Activated CD4-positive, alpha-beta memory T cell treated with anti-CD3 and anti-CD28 coated beads for 36 hours (primary cell): ENCODE measurements around the gene SRMS. TPM values are rescaled to one million over a fixed set of nuclear protein-coding genes. Genes with fewer than 3 reads are reported as not detected.
"Not testable (repeated sequence)": the region's sequence is repeated elsewhere in the genome, so short reads cannot be mapped to it uniquely, and the experiment has no call there.

Experiments
- CTCF ChIA-PET: fragments of 350-600 bp; sonication (Branson Sonifier 250); formaldehyde crosslinking; loops from one replicate; lab custom pipeline; 2021; ENCODE audit warnings: antibody characterized with exemption, inconsistent platforms; lab: Charles Lee
- POLR2A ChIA-PET: fragments of 350-600 bp; sonication (Branson Sonifier 250); formaldehyde crosslinking; loops from one replicate; lab custom pipeline; 2021; ENCODE audit warnings: antibody characterized with exemption; lab: Charles Lee
- DNase-seq: peaks from one replicate; pipeline ENCODE4 v3.0.0-alpha.2; 2020
- H3K27ac Mint-ChIP-seq: one replicate; pipeline ENCODE4 v1.8.0; 2021; ENCODE audit warnings: mixed read lengths
- H3K27me3 Mint-ChIP-seq: one replicate; pipeline ENCODE4 v1.8.0; 2021; ENCODE audit warnings: mixed read lengths
- H3K36me3 Mint-ChIP-seq: one replicate; pipeline ENCODE4 v1.8.0; 2021; ENCODE audit warnings: mixed read lengths
- H3K4me1 Mint-ChIP-seq: one replicate; pipeline ENCODE4 v1.8.0; 2021; ENCODE audit warnings: low read depth, mixed read lengths
- H3K4me3 Mint-ChIP-seq: one replicate; pipeline ENCODE4 v1.8.0; 2021; ENCODE audit warnings: mild to moderate bottlenecking, mixed read lengths
- H3K9me3 Mint-ChIP-seq: one replicate; pipeline ENCODE4 v1.8.0; 2021; ENCODE audit warnings: mixed read lengths
- intact Hi-C: fragments of 100-400 bp; cut with micrococcal nuclease; formaldehyde crosslinking; loops from one replicate; pipeline ENCODE4 v1.15.1; 2023
- total RNA-seq, 2 experiments: library from RNA; stranded (reverse); gene quantifications; one replicate each; pipeline ENCODE4 v1.2.3, GENCODE V29; 2021

Gene SRMS
- total RNA-seq, 2 experiments from 2014 or later = not detected

GRCh38 chr20:63560856-63561609 is 13.5 kb upstream of the SRMS start:
- Mint-ChIP-seq H3K9me3 (no peaks in the 10 kb centered on the region), H3K4me3 (no peak overlapping the region), H3K27me3 (no peaks in the 10 kb centered on the region), H3K4me1 (no peaks in the 10 kb centered on the region), H3K36me3 (peaks cover 4% of the 10 kb centered on the region), H3K27ac (no peak overlapping the region)
- CTCF ChIA-PET = interaction anchor here (0.6 kb wide), 1 partner anchor 499 kb away, joined by 3 read pairs; no protein-coding TSS in a partner anchor
- POLR2A ChIA-PET = no interaction called here
- DNase-seq = no peak
- intact Hi-C loops = no loop called here

GRCh38 chr20:63560333-63560805 is 12.8 kb upstream of the SRMS start:
- POLR2A ChIA-PET = no interaction called here
- H3K27me3 Mint-ChIP-seq = no peaks in the 10 kb centered on the region
- no peak overlapping the region for H3K4me3 Mint-ChIP-seq
- CTCF ChIA-PET = no interaction called here
- no peaks in the 10 kb centered on the region for H3K9me3 Mint-ChIP-seq
- intact Hi-C loops = no loop called here
- no peak overlapping the region for H3K27ac Mint-ChIP-seq
- H3K36me3 Mint-ChIP-seq = peaks cover 4% of the 10 kb centered on the region
- DNase-seq = no peak
- no peaks in the 10 kb centered on the region for H3K4me1 Mint-ChIP-seq

GRCh38 chr20:63559485-63560332 is 12.2 kb upstream of the SRMS start:
- H3K27me3 Mint-ChIP-seq, POLR2A ChIA-PET, intact Hi-C loops, H3K4me1 Mint-ChIP-seq, CTCF ChIA-PET, H3K4me3 Mint-ChIP-seq, H3K36me3 Mint-ChIP-seq, H3K27ac Mint-ChIP-seq, H3K9me3 Mint-ChIP-seq: not testable (repeated sequence)
- peak; percentile 82 for DNase-seq

DNA sequence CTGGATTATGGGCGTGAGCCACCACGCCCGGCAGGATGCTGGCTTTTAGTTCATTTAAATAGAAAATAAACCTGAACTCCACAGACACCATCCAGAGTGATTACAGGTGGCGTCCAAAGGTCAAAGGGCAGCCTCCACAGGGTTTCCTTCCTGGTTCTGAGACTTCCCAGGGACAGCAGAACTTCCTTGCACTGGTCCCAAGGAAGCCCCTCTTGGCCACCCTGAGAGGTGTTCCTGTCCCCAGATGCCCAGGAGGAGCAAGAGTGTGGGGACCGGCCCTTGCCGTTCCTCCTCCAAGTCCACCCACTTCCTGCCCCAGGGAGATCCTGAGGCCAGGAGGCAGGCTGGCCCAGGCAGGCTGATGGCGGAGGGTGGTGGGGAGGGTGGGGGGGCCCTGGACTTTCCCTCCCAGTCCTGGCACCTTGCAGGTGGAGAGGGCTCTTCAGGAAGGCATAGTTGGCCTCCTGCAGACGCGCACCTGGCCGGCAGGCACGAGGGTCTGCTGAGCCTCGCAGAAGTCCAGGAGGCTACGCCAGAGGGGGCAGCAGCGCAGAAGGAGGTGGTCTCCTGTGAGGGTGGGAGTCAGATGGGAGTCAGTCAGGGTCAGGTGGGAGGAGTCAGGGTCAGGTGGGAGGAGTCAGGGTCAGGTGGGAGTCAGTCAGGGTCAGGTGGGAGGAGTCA is 11.4 kb upstream of the SRMS start:
- intact Hi-C loops = no loop called here
- H3K4me1 Mint-ChIP-seq = no peaks in the 10 kb centered on the region
- no peak overlapping the region for H3K27ac Mint-ChIP-seq
- ChIA-PET CTCF (no interaction called here), POLR2A (no interaction called here)
- DNase-seq = no peak
- H3K36me3 Mint-ChIP-seq = peaks cover 4% of the 10 kb centered on the region
- H3K4me3 Mint-ChIP-seq = no peak overlapping the region
- H3K9me3 Mint-ChIP-seq = no peaks in the 10 kb centered on the region
- H3K27me3 Mint-ChIP-seq = no peaks in the 10 kb centered on the region

GRCh38 chr20:63557481-63557891 is 9.9 kb upstream of the SRMS start:
- no peak overlapping the region for H3K27ac Mint-ChIP-seq
- CTCF ChIA-PET = interaction anchor here (1.5 kb wide), 1 partner anchor 20 kb away, joined by 4 read pairs; the partner anchor contains the start of gene PTK6

DNA sequence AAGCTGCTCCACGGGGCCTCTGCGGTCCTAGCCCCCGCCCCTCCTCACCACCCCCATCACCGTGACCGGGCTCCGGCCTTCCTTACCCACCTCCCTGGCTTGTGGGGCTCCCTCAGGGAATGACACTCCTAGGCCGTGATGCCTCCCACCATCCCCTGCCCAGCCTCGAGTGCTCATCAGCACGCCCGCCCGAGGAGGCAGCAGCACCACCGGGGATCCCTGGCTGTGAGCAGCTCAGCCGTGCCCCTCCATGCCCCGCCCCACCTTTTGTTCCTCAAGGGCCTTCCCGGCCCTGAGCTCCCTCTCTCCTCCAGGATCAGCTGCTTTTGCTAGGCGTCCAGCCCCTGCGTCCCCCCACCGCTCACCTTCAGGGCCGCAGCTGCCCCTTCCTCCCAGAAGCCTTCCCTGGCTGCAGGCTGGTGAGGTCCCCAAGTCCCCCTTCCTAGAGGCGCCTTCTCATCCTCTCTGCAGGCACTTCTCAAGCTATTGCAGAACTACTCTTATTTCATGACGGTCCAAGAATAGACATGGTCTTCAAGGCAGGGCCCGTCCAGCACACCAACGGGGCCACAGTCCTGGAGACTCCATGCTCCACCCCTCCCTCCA is 9.4 kb upstream of the SRMS start:
- H3K4me3 Mint-ChIP-seq = no peak overlapping the region
- H3K9me3 Mint-ChIP-seq = no peaks in the 10 kb centered on the region
- peaks cover 4% of the 10 kb centered on the region for H3K36me3 Mint-ChIP-seq
- ChIA-PET CTCF (interaction anchor here (1.5 kb wide), 1 partner anchor 19 kb away, joined by 4 read pairs; the partner anchor contains the start of gene PTK6), POLR2A (no interaction called here)
- intact Hi-C loops = no loop called here
- no peak overlapping the region for H3K27ac Mint-ChIP-seq
- H3K4me1 Mint-ChIP-seq = peaks cover 11% of the 10 kb centered on the region
- no peaks in the 10 kb centered on the region for H3K27me3 Mint-ChIP-seq
- DNase-seq = no peak

More at GRCh38 chr20:63557481-63557891, 9.9 kb upstream of the SRMS start:
- POLR2A ChIA-PET = no interaction called here
- no peaks in the 10 kb centered on the region for H3K27me3 Mint-ChIP-seq
- H3K36me3 Mint-ChIP-seq = peaks cover 4% of the 10 kb centered on the region
- DNase-seq = no peak
- H3K9me3 Mint-ChIP-seq = no peaks in the 10 kb centered on the region
- intact Hi-C loops = no loop called here
- no peak overlapping the region for H3K4me3 Mint-ChIP-seq
- peaks cover 8% of the 10 kb centered on the region for H3K4me1 Mint-ChIP-seq

DNA sequence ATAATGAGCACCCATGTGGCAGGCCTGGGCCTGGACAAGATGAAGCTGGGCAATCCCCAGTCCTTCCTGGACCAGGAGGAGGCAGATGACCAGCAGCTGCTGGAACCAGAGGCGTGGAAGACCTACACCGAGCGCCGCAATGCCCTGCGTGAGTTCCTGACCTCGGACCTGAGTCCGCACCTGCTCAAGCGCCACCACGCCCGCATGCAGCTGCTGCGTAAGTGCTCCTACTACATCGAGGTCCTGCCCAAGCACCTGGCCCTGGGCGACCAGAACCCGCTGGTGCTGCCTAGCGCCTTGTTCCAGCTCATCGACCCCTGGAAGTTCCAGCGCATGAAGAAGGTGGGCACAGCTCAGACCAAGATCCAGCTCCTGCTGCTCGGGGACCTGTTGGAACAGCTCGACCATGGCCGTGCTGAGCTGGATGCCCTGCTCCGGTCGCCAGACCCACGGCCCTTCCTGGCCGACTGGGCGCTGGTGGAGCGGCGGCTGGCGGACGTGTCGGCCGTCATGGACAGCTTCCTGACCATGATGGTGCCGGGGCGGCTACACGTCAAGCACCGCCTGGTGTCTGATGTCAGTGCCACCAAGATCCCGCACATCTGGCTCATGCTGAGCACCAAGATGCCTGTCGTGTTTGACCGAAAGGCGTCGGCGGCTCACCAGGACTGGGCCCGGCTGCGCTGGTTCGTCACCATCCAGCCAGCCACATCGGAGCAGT is 8.3 kb upstream of the SRMS start:
- ChIA-PET CTCF (interaction anchor here (1.5 kb wide), 1 partner anchor 18 kb away, joined by 4 read pairs; the partner anchor contains the start of gene PTK6), POLR2A (no interaction called here)
- intact Hi-C loops = no loop called here
- peaks cover 4% of the 10 kb centered on the region for H3K36me3 Mint-ChIP-seq
- H3K4me1 Mint-ChIP-seq = peaks cover 11% of the 10 kb centered on the region
- no peaks in the 10 kb centered on the region for H3K27me3 Mint-ChIP-seq
- no peak overlapping the region for H3K27ac Mint-ChIP-seq
- H3K4me3 Mint-ChIP-seq = no peak overlapping the region
- DNase-seq = no peak
- no peaks in the 10 kb centered on the region for H3K9me3 Mint-ChIP-seq

GRCh38 chr20:63554361-63555278 is 7.1 kb upstream of the SRMS start:
- ChIA-PET CTCF (interaction anchor here (0.6 kb wide), 1 partner anchor 688 kb away, joined by 3 read pairs; no protein-coding TSS in a partner anchor), POLR2A (interaction anchor here (1.0 kb wide), 1 partner anchor 73 kb away, joined by 3 read pairs; no protein-coding TSS in a partner anchor)
- Mint-ChIP-seq H3K27me3 (peaks cover 3% of the 10 kb centered on the region), H3K4me1 (peaks cover 11% of the 10 kb centered on the region), H3K9me3 (no peaks in the 10 kb centered on the region), H3K27ac (no peak overlapping the region), H3K36me3 (no peaks in the 10 kb centered on the region), H3K4me3 (peak overlapping the region; percentile 51)
- intact Hi-C loops = no loop called here
- peak; percentile 21 for DNase-seq

GRCh38 chr20:63553933-63554290 is 6.4 kb upstream of the SRMS start, which contains the start of gene FNDC11:
Gene FNDC11, plus strand, starts transcription at chr20:63554159. Its CDS starts 1,505 bp downstream, at chr20:63555664.
- intact Hi-C loops = loop anchor here (1.0 to 2.0 kb wide), 3 partner anchors 17 to 81 kb away; partner anchors contain the start of genes PPDPF and PTK6
- no peaks in the 10 kb centered on the region for H3K36me3 Mint-ChIP-seq
- H3K27ac Mint-ChIP-seq = peak within 1 kb of the TSS; percentile 49
- peaks cover 3% of the 10 kb centered on the region for H3K27me3 Mint-ChIP-seq
- peak; percentile 54 for DNase-seq
- no peaks in the 10 kb centered on the region for H3K9me3 Mint-ChIP-seq
- POLR2A ChIA-PET = interaction anchor here (1.0 kb wide), 1 partner anchor 74 kb away, joined by 3 read pairs; no protein-coding TSS in a partner anchor
- peaks cover 11% of the 10 kb centered on the region for H3K4me1 Mint-ChIP-seq
- peak within 1 kb of the TSS; percentile 51 for H3K4me3 Mint-ChIP-seq
- CTCF ChIA-PET = no interaction called here
